Lower leg skin (tissue), 4 donors: ENCODE data around the gene PLA2G2D. TPM values are rescaled to one million over a fixed set of nuclear protein-coding genes. Genes with fewer than 3 reads are reported as not detected.

Experiments
- DNase-seq, 2 donors: peaks; one replicate each; pipeline ENCODE4 v3.0.0-alpha.2; 2019; ENCODE audit warnings: low spot score in 2 of 2
- H3K4me3 ChIP-seq: fragments of 200-600 bp; sonication (generic); 2 replicates; pipeline ENCODE4 v1.5.1; 2017; ENCODE audit warnings: mild to moderate bottlenecking, low read depth; ENCODE audit not compliant: poor library complexity, severe bottlenecking
- POLR2A ChIP-seq, 2 donors: fragments of 450-650 bp; IDR thresholded peaks; one replicate each; pipeline ENCODE4 v1.6.1; 2016 to 2017; ENCODE audit warnings: antibody characterized with exemption in 2 of 2, mild to moderate bottlenecking in 1 of 2, moderate library complexity in 1 of 2
- WGBS, 2 donors: methylation state at CpG; one replicate each; pipeline ENCODE4 v1.1.5; 2018; 5-methylcytosine and 5-hydroxymethylcytosine counted together
- intact Hi-C: fragments of 100-400 bp; cut with DNase I; formaldehyde crosslinking; loops from one replicate; pipeline ENCODE4 v1.15.0; 2023; ENCODE audit warnings: low total_unique reads
- total RNA-seq, 4 donors: library from RNA; depleted of rRNA; stranded (reverse); fragments of >200 nt; gene quantifications; one replicate each; pipeline ENCODE4 v1.1.0, GENCODE V29; 2016
- TF ChIP-seq, protein P1 (sequence below), 3 donors: fragments of 450-650 bp; IDR thresholded peaks; one replicate each; pipeline ENCODE4 v1.5.1; 2016; ENCODE audit warnings: antibody characterized with exemption in 3 of 3, mild to moderate bottlenecking in 3 of 3, moderate library complexity in 2 of 3

PLA2G2D gene
- total RNA-seq, 4 donors from 2014 or later: not detected

DNA sequence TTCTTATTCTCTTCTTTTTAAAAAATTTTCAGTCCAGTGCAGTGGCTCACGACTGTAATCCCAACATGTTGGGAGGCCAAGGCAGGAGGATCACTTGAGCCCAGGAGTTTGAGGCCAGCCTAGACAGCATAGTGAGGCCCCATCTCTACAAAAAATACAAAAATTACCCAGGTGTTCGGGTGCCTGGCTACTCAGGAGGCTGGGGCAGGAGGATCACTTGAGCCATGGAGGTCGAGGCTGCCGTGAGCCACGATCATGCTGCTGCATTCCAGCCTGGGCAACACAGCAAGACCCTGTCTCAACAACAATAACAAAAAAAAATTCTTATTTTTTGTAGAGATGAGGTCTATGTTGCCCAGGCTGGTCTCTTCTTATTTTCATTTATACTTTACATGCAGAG is 7.9 kb downstream of the PLA2G2D start:
- 96 to 97% methylated on average over 5 of the region's 5 CpGs for WGBS, 2 donors
- TF ChIP-seq POLR2A (IDR thresholded peaks at IDR 0.05): no peak
- TF ChIP-seq, protein P1, sequence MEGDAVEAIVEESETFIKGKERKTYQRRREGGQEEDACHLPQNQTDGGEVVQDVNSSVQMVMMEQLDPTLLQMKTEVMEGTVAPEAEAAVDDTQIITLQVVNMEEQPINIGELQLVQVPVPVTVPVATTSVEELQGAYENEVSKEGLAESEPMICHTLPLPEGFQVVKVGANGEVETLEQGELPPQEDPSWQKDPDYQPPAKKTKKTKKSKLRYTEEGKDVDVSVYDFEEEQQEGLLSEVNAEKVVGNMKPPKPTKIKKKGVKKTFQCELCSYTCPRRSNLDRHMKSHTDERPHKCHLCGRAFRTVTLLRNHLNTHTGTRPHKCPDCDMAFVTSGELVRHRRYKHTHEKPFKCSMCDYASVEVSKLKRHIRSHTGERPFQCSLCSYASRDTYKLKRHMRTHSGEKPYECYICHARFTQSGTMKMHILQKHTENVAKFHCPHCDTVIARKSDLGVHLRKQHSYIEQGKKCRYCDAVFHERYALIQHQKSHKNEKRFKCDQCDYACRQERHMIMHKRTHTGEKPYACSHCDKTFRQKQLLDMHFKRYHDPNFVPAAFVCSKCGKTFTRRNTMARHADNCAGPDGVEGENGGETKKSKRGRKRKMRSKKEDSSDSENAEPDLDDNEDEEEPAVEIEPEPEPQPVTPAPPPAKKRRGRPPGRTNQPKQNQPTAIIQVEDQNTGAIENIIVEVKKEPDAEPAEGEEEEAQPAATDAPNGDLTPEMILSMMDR (IDR thresholded peaks at IDR 0.05): no peak
- no peak overlapping the region for H3K4me3 ChIP-seq
- DNase-seq: peak in 1 of 2 donors; percentile 59
- intact Hi-C loops: no loop called here

DNA sequence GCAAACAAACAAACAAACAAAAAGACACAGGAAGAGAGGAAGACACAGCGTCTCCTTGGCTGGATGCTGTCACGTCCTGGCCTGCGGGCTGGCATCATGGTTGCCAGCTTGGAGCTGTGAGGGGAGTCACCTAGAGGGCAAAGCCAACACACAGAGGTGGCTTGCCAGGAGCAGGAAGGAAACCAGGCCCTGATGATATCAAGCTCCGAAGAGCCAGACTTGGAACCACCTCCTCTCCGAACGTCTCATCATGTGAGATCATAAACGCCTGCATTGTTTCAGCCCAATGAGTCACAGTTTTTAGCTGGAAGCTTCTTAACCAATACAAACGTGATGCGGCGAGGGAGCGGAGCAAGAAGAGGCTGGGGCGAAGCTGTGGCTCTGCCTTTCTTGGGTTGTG is 8.7 kb downstream of the PLA2G2D start:
- H3K4me3 ChIP-seq: no peak overlapping the region
- TF ChIP-seq POLR2A (IDR thresholded peaks at IDR 0.05): no peak
- TF ChIP-seq, protein P1 (IDR thresholded peaks at IDR 0.05): no peak
- intact Hi-C loops: no loop called here
- 33 to 42% methylated on average over 12 of the region's 12 CpGs for WGBS, 2 donors
- peak in 1 of 2 donors; percentile 71 for DNase-seq

GRCh38 chr1:20109223-20109856 is 10.0 kb downstream of the PLA2G2D start:
- intact Hi-C loops: no loop called here
- 55 to 71% methylated on average over 4 of the region's 4 CpGs for WGBS, 2 donors
- DNase-seq: no peak

GRCh38 chr1:20108366-20109123 is 10.8 kb downstream of the PLA2G2D start:
- no peak for DNase-seq
- no peak for TF ChIP-seq POLR2A (IDR thresholded peaks at IDR 0.05)
- TF ChIP-seq, protein P1 (IDR thresholded peaks at IDR 0.05): no peak
- H3K4me3 ChIP-seq: no peak overlapping the region
- 50 to 55% methylated on average over 5 of the region's 5 CpGs for WGBS, 2 donors
- intact Hi-C loops: no loop called here

More at GRCh38 chr1:20109223-20109856, 10.0 kb downstream of the PLA2G2D start:
- TF ChIP-seq, protein P1 (IDR thresholded peaks at IDR 0.05): no peak
- no peak overlapping the region for H3K4me3 ChIP-seq

DNA sequence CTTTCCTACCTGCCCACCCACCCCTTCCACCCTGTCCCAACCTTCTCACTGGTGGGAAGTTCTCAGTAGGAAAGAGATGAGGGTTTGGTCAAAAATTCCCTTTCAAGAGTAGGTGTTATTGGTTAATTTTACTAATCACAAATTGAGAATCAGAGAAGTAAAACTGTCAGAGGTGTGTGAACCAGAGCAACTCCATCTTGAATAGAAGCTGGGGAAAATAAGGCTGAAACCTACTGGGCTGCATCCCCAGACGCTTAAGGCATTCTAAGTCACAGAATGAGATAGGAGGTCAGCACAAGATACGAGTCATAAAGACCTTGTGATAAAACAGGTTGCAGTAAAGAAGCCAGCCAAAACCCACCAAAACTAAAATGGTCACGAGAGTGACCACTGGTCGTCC is 11.5 kb downstream of the PLA2G2D start:
- TF ChIP-seq POLR2A (IDR thresholded peaks at IDR 0.05): no peak
- TF ChIP-seq, protein P1 (IDR thresholded peaks at IDR 0.05): no peak
- DNase-seq: no peak
- intact Hi-C loops: no loop called here
- no peak overlapping the region for H3K4me3 ChIP-seq
- 70 to 81% methylated on average over 4 of the region's 4 CpGs for WGBS, 2 donors
